ENCODE measurements around the gene REPS1.

GRCh38 chr6:138891255-138891986 is 96.6 kb downstream of the REPS1 start:
- TF ChIP-seq GATA2 (IDR thresholded peaks at IDR 0.05; ENCODE audit: low read depth, low read length) (no peak), GATA3 (IDR thresholded peaks at IDR 0.05; ENCODE audit: low read depth, low read length) (no peak)

Data from SH-SY5Y (cell line).